ENCODE data around the gene ZNF830. TPM values are rescaled to one million over a fixed set of nuclear protein-coding genes. Genes with fewer than 3 reads are reported as not detected.
"Not testable (repeated sequence)": the region's sequence is repeated elsewhere in the genome, so short reads cannot be mapped to it uniquely, and the experiment has no call there.

The ZNF830 gene, protein sequence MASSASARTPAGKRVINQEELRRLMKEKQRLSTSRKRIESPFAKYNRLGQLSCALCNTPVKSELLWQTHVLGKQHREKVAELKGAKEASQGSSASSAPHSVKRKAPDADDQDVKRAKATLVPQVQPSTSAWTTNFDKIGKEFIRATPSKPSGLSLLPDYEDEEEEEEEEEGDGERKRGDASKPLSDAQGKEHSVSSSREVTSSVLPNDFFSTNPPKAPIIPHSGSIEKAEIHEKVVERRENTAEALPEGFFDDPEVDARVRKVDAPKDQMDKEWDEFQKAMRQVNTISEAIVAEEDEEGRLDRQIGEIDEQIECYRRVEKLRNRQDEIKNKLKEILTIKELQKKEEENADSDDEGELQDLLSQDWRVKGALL
- 10 to 100 TPM; 21.7 to 25.8 (median 25.0) TPM for polyA plus RNA-seq (ENCODE audit: insufficient read length in 3 of 3)
- long read RNA-seq, donor 1, transcript ZNF830-201 (1 exons, 2,246 nt), result major isoform, 29 of 29 reads
- long read RNA-seq, donor 1, partial matches to known transcripts, result 0 of 29 reads
- long read RNA-seq, donor 1, other reads (novel, unspliced or antisense), result 0 of 29 reads
- long read RNA-seq, donor 2, transcript ZNF830-201 (1 exons, 2,246 nt), result major isoform, 18 of 18 reads
- long read RNA-seq, donor 2, partial matches to known transcripts, result 0 of 18 reads
- long read RNA-seq, donor 2, other reads (novel, unspliced or antisense), result 0 of 18 reads
- long read RNA-seq, donor 3, transcript ZNF830-201 (1 exons, 2,246 nt), result major isoform, 25 of 25 reads
- long read RNA-seq, donor 3, partial matches to known transcripts, result 0 of 25 reads
- long read RNA-seq, donor 3, other reads (novel, unspliced or antisense), result 0 of 25 reads
- long read RNA-seq, donor 4, transcript ZNF830-201 (1 exons, 2,246 nt), result major isoform, 22 of 22 reads
- long read RNA-seq, donor 4, partial matches to known transcripts, result 0 of 22 reads
- long read RNA-seq, donor 4, other reads (novel, unspliced or antisense), result 0 of 22 reads
- long read RNA-seq, donor 5, result 0 reads
- long read RNA-seq, donor 6, transcript ZNF830-201 (1 exons, 2,246 nt), result major isoform, 20 of 20 reads
- long read RNA-seq, donor 6, partial matches to known transcripts, result 0 of 20 reads
- long read RNA-seq, donor 6, other reads (novel, unspliced or antisense), result 0 of 20 reads
- long read RNA-seq, donor 7, transcript ZNF830-201 (1 exons, 2,246 nt), result major isoform, 32 of 32 reads
- long read RNA-seq, donor 7, partial matches to known transcripts, result 0 of 32 reads
- long read RNA-seq, donor 7, other reads (novel, unspliced or antisense), result 0 of 32 reads
- long read RNA-seq, donor 8, result 0 reads
- long read RNA-seq, donor 9, transcript ZNF830-201 (1 exons, 2,246 nt), result major isoform, 28 of 28 reads
- long read RNA-seq, donor 9, partial matches to known transcripts, result 0 of 28 reads
- long read RNA-seq, donor 9, other reads (novel, unspliced or antisense), result 0 of 28 reads
- long read RNA-seq, donor 10, transcript ZNF830-201 (1 exons, 2,246 nt), result major isoform, 23 of 23 reads
- long read RNA-seq, donor 10, partial matches to known transcripts, result 0 of 23 reads
- long read RNA-seq, donor 10, other reads (novel, unspliced or antisense), result 0 of 23 reads
- long read RNA-seq, donor 11, transcript ZNF830-201 (1 exons, 2,246 nt), result major isoform, 14 of 14 reads
- long read RNA-seq, donor 11, partial matches to known transcripts, result 0 of 14 reads
- long read RNA-seq, donor 11, other reads (novel, unspliced or antisense), result 0 of 14 reads
- long read RNA-seq, donor 12, transcript ZNF830-201 (1 exons, 2,246 nt), result major isoform, 9 of 9 reads
- long read RNA-seq, donor 12, partial matches to known transcripts, result 0 of 9 reads
- long read RNA-seq, donor 12, other reads (novel, unspliced or antisense), result 0 of 9 reads
- long read RNA-seq, donor 13, result 0 reads
- long read RNA-seq, donor 14, transcript ZNF830-201 (1 exons, 2,246 nt), result major isoform, 25 of 26 reads
- long read RNA-seq, donor 14, partial matches to known transcripts, result 0 of 26 reads
- long read RNA-seq, donor 14, other reads (novel, unspliced or antisense), result 0 of 26 reads
- long read RNA-seq, donor 15, transcript ZNF830-201 (1 exons, 2,246 nt), result major isoform, 9 of 9 reads
- long read RNA-seq, donor 15, partial matches to known transcripts, result 0 of 9 reads
- long read RNA-seq, donor 15, other reads (novel, unspliced or antisense), result 0 of 9 reads
- long read RNA-seq, donor 16, transcript ZNF830-201 (1 exons, 2,246 nt), result major isoform, 49 of 49 reads
- long read RNA-seq, donor 16, partial matches to known transcripts, result 0 of 49 reads
- long read RNA-seq, donor 16, other reads (novel, unspliced or antisense), result 0 of 49 reads

GRCh38 chr17:34961093-34961911, at the start of gene ZNF830, which contains the start of gene CCT6B:
TSS of gene ZNF830 (plus strand) at chr17:34961540. CDS start at chr17:34961567, 27 bp downstream.
TSS of gene CCT6B (minus strand) at chr17:34961460. CDS start at chr17:34961393, 67 bp downstream.
- DNase-seq (ENCODE audit: extremely low read depth in 1 of 11, low read depth in 9 of 11, low spot score in 4 of 11), result peak; percentile 93 to 98 (median 96)

- no peak for DNase-seq (ENCODE audit: extremely low read depth in 1 of 11, low read depth in 9 of 11, low spot score in 4 of 11)
Measured at GRCh38 chr17:34913001-34913400, 48.3 kb upstream of the ZNF830 start.

- DNase-seq (ENCODE audit: extremely low read depth in 1 of 11, low read depth in 9 of 11, low spot score in 4 of 11), result no peak
Measured at GRCh38 chr17:34916120-34916519, 45.2 kb upstream of the ZNF830 start.

DNA sequence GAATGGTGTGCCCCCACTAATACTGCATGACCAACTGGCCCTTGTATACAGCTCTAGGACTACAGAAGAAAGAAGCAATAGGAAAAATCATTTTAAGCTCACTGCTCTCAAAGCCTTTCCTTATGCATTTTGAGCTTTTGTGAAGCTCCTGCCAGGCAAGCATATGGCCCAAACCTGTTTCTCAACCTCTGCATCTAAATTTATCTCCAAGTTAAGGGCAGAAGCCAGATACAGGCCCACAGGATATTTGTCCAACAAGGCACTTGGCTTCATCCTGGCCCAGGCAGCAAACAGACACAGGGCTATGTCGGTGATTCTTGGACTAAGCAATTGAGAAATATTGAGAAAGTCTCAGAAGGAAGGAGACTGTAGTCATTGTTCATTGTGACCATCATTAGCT, 44.0 kb upstream of the ZNF830 start:
- DNase-seq (ENCODE audit: extremely low read depth in 1 of 11, low read depth in 9 of 11, low spot score in 4 of 11), result no peak

- no peak for DNase-seq (ENCODE audit: extremely low read depth in 1 of 11, low read depth in 9 of 11, low spot score in 4 of 11)
Measured at GRCh38 chr17:34920676-34921075, 40.7 kb upstream of the ZNF830 start.

GRCh38 chr17:34926661-34927060, 34.7 kb upstream of the ZNF830 start:
- DNase-seq (ENCODE audit: extremely low read depth in 1 of 11, low read depth in 9 of 11, low spot score in 4 of 11), result no peak

GRCh38 chr17:34930283-34930682, 31.1 kb upstream of the ZNF830 start:
- DNase-seq (ENCODE audit: extremely low read depth in 1 of 11, low read depth in 9 of 11, low spot score in 4 of 11), result no peak

- DNase-seq (ENCODE audit: extremely low read depth in 1 of 11, low read depth in 9 of 11, low spot score in 4 of 11), result not testable (repeated sequence)
Measured at GRCh38 chr17:34950780-34951179, 10.6 kb upstream of the ZNF830 start.

DNA sequence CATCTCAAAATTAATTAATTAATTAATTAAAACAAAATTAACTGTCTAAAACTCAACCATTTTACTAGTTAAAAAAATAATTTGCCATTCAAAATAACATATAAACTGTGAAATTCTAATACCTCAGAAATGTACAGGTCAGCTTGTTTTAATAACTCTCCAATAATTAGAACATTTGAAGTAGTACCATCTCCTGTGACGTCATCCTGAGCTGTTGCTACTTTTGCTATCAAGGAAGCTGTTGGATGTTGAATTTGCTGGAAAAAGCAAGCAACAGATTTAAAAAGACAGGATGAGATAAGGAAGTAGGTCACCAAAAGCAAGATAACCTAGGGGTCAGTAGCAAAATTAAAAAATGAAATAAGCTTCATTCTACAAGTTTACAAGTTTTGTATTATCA, 2.9 kb upstream of the ZNF830 start:
- no peak for DNase-seq (ENCODE audit: extremely low read depth in 1 of 11, low read depth in 9 of 11, low spot score in 4 of 11)

DNA sequence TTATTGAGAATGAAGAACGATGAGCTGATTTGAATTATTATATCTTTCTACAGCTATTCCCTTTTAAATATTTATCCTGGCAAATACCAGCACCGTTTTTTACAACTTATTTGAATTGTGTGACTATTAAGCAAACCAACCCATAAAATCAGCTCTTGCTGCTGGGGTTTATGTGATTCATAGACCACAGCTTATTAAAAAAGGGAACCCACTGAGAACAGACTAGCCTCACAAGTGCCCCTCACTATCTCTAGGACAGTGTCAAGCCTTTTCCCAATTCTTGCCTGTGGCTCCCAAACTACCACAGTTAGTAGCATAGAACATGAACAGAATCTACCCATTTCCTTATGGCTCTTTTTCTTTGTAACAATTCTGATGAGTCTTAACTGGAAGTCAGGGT, 12.8 kb downstream of the ZNF830 start:
- DNase-seq (ENCODE audit: extremely low read depth in 1 of 11, low read depth in 9 of 11, low spot score in 4 of 11), result no peak

DNA sequence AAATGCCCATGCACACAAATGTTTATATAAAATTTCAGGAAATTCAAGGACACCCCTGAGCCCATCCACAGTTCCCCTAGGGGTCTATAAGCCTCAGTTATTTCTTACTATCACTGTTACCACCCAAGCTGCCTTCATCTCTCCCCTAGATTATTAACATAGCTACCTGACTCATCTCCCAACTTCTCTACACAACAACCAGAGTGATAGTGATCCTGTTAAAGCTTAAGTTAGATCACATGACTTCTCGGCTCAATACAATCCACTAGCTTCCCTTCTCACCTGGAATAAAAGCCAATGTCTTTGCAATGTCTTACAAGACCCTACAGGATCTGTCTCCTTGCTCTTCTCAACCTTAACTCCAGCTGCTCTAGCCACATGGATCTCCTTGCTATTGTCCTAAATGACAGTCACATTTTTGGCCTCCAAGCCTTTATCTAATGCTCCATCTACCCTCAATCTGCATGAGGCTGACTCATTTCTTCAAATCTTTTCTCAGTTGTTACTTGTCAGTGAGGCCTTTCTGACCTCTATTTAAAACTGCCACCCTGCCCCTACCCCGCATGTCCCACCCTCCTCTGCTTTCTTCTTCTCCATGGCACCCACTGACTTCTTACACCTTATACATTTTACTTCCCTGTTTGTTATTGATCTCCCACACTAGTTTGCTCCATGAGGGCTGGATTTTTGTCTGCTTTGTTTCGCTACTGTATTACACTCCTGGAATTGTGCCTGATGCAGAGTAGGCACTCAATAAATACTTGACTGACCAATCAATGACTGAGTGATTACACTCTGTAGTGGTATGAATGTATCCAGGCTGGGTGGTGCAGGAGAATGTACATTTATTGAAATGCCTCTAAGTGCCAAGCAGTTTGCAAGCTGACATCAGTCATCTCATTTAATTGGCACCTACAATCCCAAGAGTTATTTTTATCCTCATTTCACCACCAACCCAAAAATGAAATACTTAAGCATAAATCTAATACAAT, 13.8 kb downstream of the ZNF830 start:
- DNase-seq (ENCODE audit: extremely low read depth in 1 of 11, low read depth in 9 of 11, low spot score in 4 of 11), result no peak

GRCh38 chr17:34979153-34979552, 17.8 kb downstream of the ZNF830 start:
- no peak for DNase-seq (ENCODE audit: extremely low read depth in 1 of 11, low read depth in 9 of 11, low spot score in 4 of 11)

DNA sequence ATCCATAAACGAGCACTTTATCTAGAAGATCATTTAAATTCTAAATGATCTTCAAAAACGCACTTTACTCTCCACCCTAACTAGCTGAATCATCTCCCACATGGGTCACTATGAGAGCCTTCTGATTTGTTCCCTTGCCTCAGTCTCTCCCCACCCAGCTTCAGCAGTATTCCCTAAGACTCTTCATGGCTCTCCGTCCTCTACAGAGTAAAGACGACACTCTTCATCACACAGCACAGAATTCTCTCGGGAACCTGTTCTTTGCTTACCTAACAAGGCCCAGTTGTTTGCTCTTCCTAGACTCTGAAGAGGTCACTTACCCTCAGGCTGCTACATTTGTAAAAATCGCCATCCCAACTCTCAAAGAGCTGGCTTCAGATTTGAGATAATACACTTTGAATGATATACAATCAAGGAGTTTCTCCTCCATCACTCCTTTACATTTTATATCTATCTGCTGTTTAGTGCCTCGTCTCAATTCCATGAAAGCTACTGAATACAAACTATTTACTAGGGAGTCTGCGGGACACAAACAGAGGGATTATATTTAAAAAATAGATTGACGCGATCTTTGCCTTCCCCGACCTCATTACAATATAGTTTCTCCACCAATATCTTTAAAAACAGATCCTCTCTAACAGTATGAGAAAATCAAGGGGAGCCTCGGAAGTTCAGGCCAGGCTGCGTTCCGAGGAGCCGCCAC, 18.5 kb downstream of the ZNF830 start:
- no peak for DNase-seq (ENCODE audit: extremely low read depth in 1 of 11, low read depth in 9 of 11, low spot score in 4 of 11)

DNA sequence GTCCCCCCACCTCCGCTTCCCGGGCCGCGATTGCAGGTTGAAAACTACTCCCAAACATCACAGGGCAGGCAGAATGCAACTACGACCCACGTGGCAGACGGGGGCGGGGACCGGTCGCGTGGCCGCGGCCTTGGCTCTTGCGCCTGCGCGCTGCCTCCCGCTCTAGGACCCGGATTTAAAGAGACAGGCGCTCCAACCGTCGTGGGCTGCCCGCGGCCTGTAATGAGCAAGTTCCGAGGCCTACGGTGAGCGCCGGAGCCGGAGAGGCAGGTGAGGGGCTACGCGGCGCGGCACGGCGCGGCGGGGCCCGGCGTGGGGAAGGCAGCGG, 19.0 kb downstream of the ZNF830 start, which contains the start of gene LIG3:
LIG3 (plus strand) TSS at position 160 of the 328 bp plus-strand sequence. CDS start 2,494 bp downstream, outside the sequence.
- DNase-seq (ENCODE audit: extremely low read depth in 1 of 11, low read depth in 9 of 11, low spot score in 4 of 11), result peak; percentile 83 to 94 (median 89)
